H54 (cell line): ENCODE data around the gene DCTN3.
A peak's percentile ranks its signal among the peaks of the same experiment; 100 is the strongest.

ENCODE experiments used
- DNase-seq: peaks from one replicate; pipeline ENCODE4 v3.0.0; 2011; ENCODE audit warnings: low spot score, mixed read lengths; ENCODE audit not compliant: insufficient read length
- FAIRE-seq: peaks from 3 replicates; lab custom pipeline; 2011; peaks lifted over from hg19 to GRCh38; lab: Jason Lieb, UNC
- POLR2A ChIP-seq: IDR thresholded peaks from 2 replicates; pipeline ENCODE4 v1.6.1; 2011; ENCODE audit warnings: low read depth, mild to moderate bottlenecking, low read length

DCTN3 gene

GRCh38 chr9:34620061-34620994 is at the start of gene DCTN3:
Gene DCTN3, minus strand, starts transcription at chr9:34620495. Its CDS starts 31 bp downstream, at chr9:34620464.
- DNase-seq: peak; percentile 89
- FAIRE-seq: peak; percentile 84
- peak; percentile 57 for TF ChIP-seq POLR2A

GRCh38 chr9:34665381-34666250 is 45.3 kb upstream of the DCTN3 start:
- DNase-seq (peak; percentile 77), FAIRE-seq (peak; percentile 80)
- TF ChIP-seq POLR2A: peak; percentile 74

GRCh38 chr9:34665067-34665380 is 44.7 kb upstream of the DCTN3 start:
- FAIRE-seq (no peak), DNase-seq (no peak)
- TF ChIP-seq POLR2A: no peak

DNA sequence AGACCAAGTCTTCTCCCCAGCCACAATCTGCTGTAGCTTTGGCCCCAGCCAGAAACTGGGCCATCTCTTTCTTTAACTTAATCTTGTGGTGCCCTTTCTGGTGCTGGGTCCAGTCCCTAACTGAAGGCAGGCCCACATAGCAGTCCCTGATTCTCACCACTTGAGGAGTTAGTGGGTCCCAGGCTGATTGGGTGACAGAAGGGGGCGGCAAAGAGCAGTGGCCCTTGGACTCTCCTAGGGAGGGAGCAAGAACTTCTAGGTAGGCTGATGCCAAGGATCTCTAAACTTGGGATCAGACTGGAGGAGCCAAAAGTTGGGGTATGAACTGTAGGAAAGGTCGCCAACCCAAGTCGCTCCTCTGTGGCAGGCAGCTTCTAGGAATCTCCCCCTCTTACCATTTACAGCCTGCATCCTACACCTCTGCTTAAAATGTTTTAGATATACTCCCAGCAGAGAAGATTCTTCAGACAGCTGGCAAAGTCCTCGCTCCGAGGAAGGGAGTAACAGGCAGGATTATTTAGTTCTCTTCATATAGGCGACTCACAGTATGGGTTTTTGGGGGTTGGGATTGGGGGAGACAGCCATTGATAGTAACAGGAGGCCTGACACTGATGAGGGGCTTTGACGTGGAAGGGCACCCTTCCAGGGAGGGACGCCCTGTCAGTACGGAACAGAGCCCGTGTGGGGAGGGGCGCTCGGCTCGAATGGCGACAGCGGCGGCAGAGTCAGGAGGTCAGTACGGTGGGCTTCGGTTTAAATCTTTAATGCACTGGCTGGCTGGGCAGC is 44.2 kb upstream of the DCTN3 start:
- FAIRE-seq: no peak
- TF ChIP-seq POLR2A: no peak
- DNase-seq: peak; percentile 45

DNA sequence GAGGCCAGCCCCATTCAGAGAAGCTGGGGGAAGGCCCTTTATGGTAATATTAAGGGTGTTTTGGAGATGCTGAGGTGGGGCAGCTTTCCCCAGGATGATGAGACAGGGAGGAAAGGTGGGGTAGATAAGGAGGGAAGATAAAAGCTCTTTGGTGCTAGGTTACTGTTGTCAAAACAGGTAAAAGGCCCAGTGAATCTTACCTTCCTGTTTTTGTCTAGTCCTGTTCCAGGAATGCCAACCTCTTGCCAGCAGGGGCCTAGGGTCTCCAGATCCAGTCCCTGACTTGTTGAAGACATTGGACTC is 43.0 kb upstream of the DCTN3 start:
- FAIRE-seq (no peak), DNase-seq (no peak)
- TF ChIP-seq POLR2A: no peak

DNA sequence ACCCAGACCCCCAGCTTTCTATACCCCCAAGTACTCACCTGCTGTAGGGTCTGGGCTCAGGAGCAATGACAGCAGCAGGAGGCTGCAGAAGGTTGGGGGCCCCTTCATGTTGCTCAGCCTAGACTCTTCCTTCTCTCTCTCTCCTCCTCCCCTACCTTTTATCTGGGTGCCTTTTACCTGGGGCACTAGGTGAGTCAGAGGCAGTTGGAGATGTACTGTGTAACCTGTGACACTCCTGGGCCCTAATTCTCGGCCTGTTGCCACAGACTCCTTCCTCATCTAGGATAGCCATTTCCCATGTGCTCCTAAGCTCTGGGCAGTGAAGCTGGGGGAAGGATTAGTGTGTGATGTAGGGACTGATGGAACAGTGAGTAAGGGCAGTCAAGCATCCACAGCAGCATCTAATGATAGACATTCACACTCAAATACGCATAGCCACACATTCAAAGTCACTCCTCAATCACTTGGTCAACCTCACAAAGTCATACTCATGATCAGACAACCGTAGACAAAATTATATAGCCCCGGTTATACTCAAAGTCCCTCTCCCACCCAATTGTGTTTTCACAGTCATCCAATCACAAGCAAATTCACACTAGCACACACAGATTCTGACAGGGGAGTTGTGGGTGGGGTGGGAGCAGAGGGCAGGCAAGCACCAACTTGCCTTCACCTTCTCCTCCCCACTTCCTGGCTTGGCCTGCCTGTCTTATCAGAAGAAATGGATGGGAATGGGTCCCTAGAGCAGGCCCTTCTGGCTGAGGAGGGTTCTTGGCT is 42.4 kb upstream of the DCTN3 start, which contains the start of gene CCL27:
Gene CCL27, minus strand, starts transcription at position 132 of the 777 bp plus-strand sequence. Its CDS starts 24 bp downstream, at position 108.
- FAIRE-seq: no peak
- DNase-seq: no peak
- TF ChIP-seq POLR2A: no peak

DNA sequence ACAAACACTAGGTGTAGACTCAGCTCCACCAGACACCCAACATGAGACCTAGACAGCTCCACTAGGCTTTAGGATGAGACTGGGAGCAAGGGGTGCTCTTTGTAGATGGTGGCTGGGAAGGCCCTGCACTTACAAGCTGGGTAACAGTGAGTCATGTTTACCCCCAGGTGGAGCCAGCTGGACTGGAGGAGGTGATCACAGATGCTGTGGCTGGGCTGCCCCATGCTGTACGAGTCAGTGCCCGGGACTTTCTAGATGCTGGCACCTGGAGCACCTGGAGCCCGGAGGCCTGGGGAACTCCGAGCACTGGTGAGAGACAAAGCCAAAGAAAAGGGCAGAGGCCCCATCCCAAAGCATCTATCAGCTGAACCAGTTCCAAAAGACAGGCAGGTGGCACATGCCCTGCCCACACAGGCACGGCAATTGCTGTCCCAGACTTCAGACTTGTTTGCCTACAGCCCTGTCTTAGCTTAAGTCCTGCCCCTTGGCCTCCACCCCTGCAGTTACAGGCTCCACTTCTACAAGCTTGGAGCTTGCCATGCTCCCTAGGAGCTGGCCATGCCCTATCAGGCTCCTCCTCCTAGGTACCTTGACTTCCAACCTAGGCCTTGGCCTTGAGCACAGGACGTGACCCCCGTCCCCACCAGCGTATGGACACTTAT is 39.4 kb upstream of the DCTN3 start:
- no peak for DNase-seq
- no peak for FAIRE-seq
- TF ChIP-seq POLR2A: no peak

DNA sequence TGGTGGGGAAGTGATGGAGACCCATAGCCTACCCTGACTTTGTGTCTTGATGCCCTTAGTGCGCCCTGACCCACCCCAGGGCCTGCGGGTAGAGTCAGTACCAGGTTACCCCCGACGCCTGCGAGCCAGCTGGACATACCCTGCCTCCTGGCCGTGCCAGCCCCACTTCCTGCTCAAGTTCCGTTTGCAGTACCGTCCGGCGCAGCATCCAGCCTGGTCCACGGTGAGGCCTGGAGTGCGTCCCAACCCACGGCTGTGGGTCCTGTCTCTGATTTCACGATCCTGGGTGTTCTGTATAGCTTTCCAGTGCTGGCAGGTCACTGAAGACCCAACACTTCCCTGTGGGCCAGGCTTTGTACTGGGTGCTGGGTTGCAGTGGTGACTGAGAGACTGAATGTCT is 38.2 kb upstream of the DCTN3 start:
- no peak for DNase-seq
- TF ChIP-seq POLR2A: no peak
- FAIRE-seq: no peak

DNA sequence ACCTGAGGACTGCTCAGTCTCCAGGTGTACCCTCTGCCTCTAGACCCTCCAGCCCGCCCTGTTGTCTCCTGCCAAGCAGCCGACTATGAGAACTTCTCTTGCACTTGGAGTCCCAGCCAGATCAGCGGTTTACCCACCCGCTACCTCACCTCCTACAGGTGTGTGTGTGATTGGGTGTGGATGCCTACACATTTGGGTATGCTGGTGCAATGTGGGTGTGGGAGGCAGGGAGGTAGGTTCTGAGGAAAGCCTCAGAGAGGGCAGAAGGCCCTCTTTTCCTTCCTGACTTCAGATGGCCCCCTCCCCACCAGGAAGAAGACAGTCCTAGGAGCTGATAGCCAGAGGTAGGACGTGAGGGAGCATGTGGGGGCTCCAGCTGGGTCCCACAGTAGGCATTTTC is 36.7 kb upstream of the DCTN3 start:
- TF ChIP-seq POLR2A: no peak
- FAIRE-seq (no peak), DNase-seq (no peak)

DNA sequence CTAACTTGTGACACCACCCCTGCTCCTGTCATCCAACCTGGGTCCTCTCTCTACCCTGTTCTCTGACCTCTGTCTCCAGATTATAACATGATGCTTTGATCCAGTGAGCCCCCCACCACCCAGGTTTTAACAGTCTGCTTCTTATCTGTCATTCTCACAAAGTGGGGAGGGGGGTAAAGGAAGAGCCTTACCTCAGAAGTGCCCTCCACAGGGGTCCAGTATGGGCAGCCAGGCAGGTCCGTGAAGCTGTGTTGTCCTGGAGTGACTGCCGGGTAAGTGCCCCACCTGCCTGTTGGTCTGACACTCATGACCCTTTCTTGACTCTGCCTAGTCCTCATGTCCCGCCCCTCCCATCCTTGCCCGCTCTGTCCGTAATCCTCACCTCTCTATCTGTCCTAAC is 35.1 kb upstream of the DCTN3 start:
- TF ChIP-seq POLR2A: no peak
- FAIRE-seq: no peak
- DNase-seq: no peak

- TF ChIP-seq POLR2A: no peak
- DNase-seq (no peak), FAIRE-seq (no peak)
Measured at GRCh38 chr9:34654323-34655051, 34.2 kb upstream of the DCTN3 start.
